CD4-positive, alpha-beta T cell treated with Interleukin-6 for 4 hours (primary cell): Measurements from ENCODE around the gene RALGAPB.

ENCODE experiments used
- DNase-seq: peaks from one replicate; pipeline ENCODE4 v3.0.0-alpha.2; 2020; ENCODE audit warnings: mixed read lengths

RALGAPB gene

GRCh38 chr20:38551056-38551626 lies 78.5 kb downstream of the RALGAPB start:
- DNase-seq = no peak

- no peak for DNase-seq
Observed at GRCh38 chr20:38554986-38555385, 82.3 kb downstream of the RALGAPB start.

GRCh38 chr20:38555395-38555794 lies 82.8 kb downstream of the RALGAPB start:
- no peak for DNase-seq

DNA sequence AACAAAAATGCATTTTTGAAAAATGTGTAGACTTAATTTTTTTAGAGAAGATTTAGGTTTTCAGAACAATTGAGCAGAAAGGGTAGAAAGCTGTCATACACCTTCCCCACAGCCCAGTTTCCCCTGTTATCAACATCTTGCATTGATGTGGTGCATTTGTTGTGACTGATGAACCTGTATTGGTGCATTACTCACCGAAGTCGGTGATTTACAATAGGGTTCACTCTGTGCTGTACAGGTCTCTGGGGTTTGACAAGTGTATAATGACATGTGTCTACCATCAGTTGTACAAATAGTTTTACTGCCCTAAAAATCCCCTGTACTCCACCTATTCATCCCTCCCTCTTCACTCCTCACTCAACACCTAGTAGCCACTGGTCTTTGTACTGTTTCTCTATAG lies 84.5 kb downstream of the RALGAPB start:
- DNase-seq = no peak

- no peak for DNase-seq
Observed at GRCh38 chr20:38558596-38559360, 86.1 kb downstream of the RALGAPB start.

DNA sequence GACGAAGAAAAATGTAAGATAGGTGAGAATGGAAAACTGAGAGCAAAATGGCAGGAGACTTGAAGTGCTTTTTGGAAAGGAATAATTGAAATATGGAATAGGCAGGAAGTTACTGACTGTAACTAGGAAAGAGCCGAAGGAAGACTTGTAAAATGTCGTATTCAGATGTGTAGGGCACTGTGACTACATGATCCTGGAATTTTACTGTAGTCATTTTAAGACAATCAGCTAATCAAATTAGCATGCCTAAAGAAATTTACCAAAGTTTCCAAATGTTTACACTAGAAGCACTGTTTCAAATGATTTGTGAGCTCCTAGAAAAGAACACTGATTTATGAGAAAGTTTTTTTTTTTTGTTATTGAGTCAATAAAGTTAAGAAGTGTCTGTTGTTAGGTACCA lies 87.1 kb downstream of the RALGAPB start:
- DNase-seq = no peak

DNA sequence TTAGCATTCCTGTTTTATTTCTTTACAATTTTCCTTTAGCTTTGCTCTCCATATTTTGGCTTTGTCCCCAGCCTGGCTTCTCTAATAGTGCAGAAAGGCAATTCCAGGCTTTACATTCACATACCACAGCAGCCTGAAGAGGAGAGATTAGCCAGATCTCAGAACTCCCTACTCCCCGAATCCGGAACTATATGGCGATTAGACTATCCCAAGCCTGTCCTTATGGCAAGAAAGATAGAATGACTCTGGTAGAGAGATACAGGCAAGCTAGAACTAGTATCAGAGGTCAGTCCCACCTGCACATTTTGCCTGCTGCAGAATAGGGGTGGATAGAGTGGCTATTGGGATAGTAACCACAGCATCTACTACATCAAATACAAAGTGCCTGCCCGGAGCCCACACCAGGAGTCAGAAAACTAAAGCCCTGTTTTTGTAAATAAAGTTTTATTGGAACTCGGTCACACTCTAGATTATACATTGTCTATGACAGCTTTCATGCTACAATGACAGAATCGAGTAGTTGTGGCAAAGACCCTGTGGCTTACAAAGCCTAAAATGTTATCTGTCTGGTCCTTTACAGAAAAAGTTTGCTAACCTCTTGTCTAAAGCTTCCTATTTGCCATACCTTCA lies 91.3 kb downstream of the RALGAPB start:
- no peak for DNase-seq

GRCh38 chr20:38564680-38565079 lies 92.0 kb downstream of the RALGAPB start:
- DNase-seq = no peak

GRCh38 chr20:38566036-38566598 lies 93.5 kb downstream of the RALGAPB start:
- no peak for DNase-seq

DNA sequence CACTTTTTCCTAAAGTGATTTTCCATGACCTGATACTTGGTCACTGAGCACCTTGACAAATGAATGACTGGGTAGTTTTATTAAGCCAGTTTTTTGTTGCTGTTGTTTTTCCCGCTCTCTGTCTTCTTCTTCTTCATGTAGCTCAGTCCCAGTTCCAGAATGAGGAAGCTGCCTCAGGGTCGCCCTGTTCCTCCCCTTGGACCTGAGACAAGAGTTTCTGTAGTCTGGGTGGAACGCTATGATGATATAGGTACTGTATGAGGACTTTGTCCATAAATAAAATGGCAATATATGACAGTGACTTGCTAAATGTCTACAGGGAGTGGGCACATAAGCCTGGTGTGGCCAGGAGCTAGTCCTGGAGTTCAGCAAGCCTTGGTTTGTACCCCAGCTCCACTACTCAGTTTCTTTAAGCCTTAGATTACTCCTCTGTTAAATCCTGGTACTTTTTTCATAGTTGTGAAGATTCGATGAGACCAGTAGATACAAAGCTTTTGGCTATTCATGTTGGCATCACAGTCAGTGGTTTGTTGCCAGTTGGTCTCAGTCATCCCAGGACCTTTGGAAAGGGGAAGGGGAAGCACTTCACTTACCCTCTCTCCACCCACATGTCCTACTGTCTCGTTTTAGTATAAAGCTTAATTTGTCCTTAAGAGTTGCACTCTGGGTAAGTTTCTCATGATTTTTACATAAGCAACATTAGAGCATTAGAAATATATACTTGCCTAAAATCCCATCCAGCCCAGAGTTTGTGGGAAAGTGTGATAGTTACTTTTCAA lies 97.3 kb downstream of the RALGAPB start:
- DNase-seq = no peak

DNA sequence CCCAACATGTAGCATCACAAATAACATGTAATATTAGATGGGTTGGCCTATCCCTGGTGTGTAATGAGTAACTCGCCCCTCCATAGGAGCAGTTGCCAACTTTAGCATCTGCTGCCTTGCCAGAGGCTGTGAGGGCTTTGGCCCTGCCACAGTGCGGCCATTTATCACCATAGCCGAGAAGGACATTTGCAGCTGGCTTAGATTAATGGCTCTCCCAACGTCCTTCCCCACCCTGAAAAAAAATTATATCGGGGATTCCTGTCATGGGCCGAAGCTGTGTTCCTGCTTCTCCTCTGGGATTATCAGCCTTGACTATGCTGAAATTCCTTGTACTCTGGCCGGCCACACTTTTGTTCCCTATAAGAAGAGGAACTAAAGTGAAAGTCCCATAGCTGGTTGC lies 100.8 kb downstream of the RALGAPB start:
- DNase-seq = no peak

DNA sequence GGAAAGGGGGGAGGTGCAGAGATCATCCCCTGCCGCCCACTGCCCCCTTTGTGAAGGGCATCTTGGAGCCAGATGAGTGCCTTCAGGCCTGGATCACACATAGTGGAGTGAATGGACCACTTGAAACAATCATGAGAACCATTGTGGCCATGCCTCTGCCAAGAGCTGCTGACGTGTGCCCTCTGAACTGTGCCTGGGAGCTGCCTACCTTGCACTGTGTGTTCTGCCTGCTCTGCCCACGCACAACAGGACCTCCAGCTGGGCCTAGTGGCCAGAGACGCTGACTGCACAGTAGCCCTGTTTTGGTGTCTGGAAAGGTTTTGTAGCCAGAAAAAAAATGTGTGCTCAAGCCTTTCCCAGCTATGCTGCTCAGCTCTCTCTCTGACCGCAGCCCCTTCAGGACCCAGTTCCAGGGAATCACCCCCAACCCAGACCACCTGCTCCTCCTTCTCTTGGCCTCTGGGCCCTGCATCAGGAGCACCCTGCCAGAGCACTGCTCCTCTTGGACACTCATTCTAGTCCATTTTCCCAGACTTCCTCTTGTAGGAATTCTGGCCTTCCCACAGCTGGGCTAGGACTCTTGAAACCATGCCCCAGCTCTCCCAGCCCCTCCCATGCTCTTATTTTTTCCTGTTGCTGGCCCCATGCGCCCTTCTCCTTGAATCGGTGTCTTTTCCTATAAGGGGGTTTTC lies 106.7 kb downstream of the RALGAPB start:
- no peak for DNase-seq

GRCh38 chr20:38579921-38580320 lies 107.3 kb downstream of the RALGAPB start:
- DNase-seq = no peak

GRCh38 chr20:38581013-38581412 lies 108.4 kb downstream of the RALGAPB start, which contains the start of gene ADIG:
ADIG (plus strand) TSS chr20:38581197; CDS start chr20:38581251, 54 bp downstream.
- no peak for DNase-seq

DNA sequence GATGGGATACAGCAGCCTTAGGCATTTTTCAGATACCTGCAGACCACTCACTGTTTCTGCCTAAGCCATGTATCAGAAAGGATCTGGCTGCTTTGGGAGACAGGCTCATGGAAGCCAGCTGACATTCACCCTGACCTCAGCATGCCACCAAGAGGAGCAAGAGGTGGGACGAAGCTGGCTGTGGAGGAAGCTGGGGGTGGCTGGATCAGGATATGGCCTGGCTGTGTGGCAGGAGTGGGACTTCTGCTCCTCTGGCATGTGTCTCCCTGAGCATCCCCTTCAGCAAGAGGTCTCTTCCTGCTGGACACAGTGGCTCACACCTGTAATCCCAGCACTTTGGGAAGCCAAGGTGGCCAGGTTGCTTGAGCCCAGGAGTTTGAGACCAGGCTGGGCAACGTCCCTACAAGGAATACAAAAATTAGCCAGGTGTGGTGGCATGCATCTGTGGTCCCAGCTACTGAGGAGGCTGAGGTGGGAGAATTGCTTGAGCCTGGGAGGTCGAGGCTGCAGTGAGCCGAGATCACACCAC lies 109.3 kb downstream of the RALGAPB start:
- DNase-seq = no peak

- no peak for DNase-seq
Observed at GRCh38 chr20:38583306-38583705, 110.7 kb downstream of the RALGAPB start.

GRCh38 chr20:38584099-38584763 lies 111.6 kb downstream of the RALGAPB start:
- no peak for DNase-seq

- DNase-seq = no peak
Observed at GRCh38 chr20:38585404-38586180, 112.9 kb downstream of the RALGAPB start.

- DNase-seq = no peak
Observed at GRCh38 chr20:38586181-38586525, 113.5 kb downstream of the RALGAPB start.

DNA sequence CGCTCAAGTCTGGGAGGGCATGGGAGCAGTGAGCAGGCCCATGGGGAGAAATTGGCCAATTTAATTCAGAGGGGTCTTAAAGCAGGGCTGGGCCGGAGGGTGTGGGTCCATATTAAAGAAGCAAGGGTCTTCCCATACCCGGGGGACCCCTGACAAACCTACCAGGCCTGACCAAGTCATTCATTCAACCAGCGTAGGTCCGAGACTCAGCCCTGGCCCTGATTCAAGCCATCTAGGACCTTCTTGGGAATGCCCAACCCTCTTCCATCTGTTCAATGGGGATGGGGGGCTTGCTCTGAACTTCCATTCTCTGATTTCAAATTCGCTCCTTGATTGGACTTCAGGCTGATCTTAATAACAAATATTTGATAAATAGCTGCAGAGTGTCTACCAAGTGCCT lies 115.7 kb downstream of the RALGAPB start:
- DNase-seq = no peak

DNA sequence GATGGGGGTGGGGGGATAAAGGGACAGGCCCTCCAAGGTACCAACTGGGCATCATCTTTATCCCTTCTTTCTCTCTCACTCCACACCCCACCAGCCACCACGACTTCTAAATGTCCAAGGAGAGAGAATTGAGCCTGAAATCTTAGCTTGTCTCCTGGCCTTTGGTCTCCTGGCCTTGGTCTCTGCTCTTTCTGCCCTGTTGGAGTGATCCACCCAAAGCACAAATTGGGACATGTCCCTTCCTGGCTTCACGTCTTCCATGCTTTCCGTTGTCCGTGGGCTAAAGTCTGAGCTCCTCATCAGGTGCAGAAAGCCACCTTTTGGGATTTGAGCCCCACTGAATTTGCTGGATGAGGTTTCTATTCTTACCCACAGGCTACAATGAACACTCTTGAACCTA lies 116.7 kb downstream of the RALGAPB start:
- no peak for DNase-seq
